Esophagus muscularis mucosa (tissue), 3 donors: ENCODE data around the gene LANCL2.

Experiments used
- CTCF ChIP-seq, 3 experiments: fragments of 200-600 bp in 2 of 3; fragments of 450-650 bp in 1 of 3; sonication (generic) in 2 of 3; IDR thresholded peaks; one replicate each; pipeline ENCODE4 v1.5.1; 2017 to 2019; ENCODE audit warnings: antibody characterized with exemption in 3 of 3, mild to moderate bottlenecking in 2 of 3, moderate library complexity in 1 of 3
- POLR2AphosphoS5 ChIP-seq, 2 donors: sonication (generic); formaldehyde crosslinking; IDR thresholded peaks; one replicate each; pipeline ENCODE4 v1.6.1; 2017; ENCODE audit warnings: antibody characterized with exemption in 2 of 2

GRCh38 chr7:55423891-55424290 lies 58.8 kb downstream of the LANCL2 start:
- TF ChIP-seq CTCF (IDR thresholded peaks at IDR 0.05) (no peak), POLR2AphosphoS5 (IDR thresholded peaks at IDR 0.05) (no peak)
